Thoracic aorta (tissue), 2 donors: Measurements from ENCODE around the gene IL31. TPM values are rescaled to one million over a fixed set of nuclear protein-coding genes. Genes with fewer than 3 reads are reported as not detected.

Source experiments
- ATAC-seq: fragments of 150-250 bp; one replicate; pipeline ENCODE4 v1.8.0; 2017; ENCODE audit warnings: low read depth; ENCODE audit not compliant: insufficient number of reproducible peaks, low FRiP score
- DNase-seq: peaks from one replicate; pipeline ENCODE4 v3.0.0-alpha.2; 2020; ENCODE audit warnings: low spot score
- H3K27ac ChIP-seq, 2 donors: fragments of 200-600 bp; sonication (generic); 1 replicate in 1 of 2; 2 replicates in 1 of 2; pipeline ENCODE4 v1.5.1; 2016; ENCODE audit warnings: mild to moderate bottlenecking in 2 of 2, moderate library complexity in 2 of 2
- H3K27me3 ChIP-seq: fragments of 200-600 bp; sonication (generic); replicated peaks from 2 replicates; pipeline ENCODE4 v1.6.0; 2016; ENCODE audit warnings: mild to moderate bottlenecking; ENCODE audit not compliant: insufficient read depth
- H3K36me3 ChIP-seq: fragments of 200-600 bp; sonication (generic); one replicate; pipeline ENCODE4 v1.5.1; 2016
- H3K4me1 ChIP-seq, 2 donors: fragments of 200-600 bp; sonication (generic); 1 replicate in 1 of 2; 2 replicates in 1 of 2; pipeline versions ENCODE4 v1.5.1 to v1.6.0; 2016; ENCODE audit warnings: low read depth in 2 of 2, mild to moderate bottlenecking in 1 of 2; ENCODE audit not compliant: control insufficient read depth in 1 of 2
- H3K4me3 ChIP-seq: fragments of 200-600 bp; sonication (generic); 2 replicates; pipeline ENCODE4 v1.5.1; 2016; ENCODE audit warnings: mild to moderate bottlenecking
- H3K9me3 ChIP-seq: fragments of 200-600 bp; sonication (generic); 2 replicates; pipeline ENCODE4 v1.5.1; 2016
- CTCF ChIP-seq: fragments of 200-600 bp; sonication (generic); IDR thresholded peaks from one replicate; pipeline ENCODE4 v1.5.1; 2019; ENCODE audit warnings: antibody characterized with exemption
- total RNA-seq, 2 donors: library from RNA; depleted of rRNA; stranded (reverse); fragments of >200 nt; gene quantifications; one replicate each; pipeline versions ENCODE4 v1.1.0 to v1.2.3, GENCODE V29; 2016

Gene IL31
- total RNA-seq, 2 donors from 2014 or later, result not detected

- no peak overlapping the region for H3K4me3 ChIP-seq
- ATAC-seq, result no peak
- no peaks in the 10 kb centered on the region for H3K9me3 ChIP-seq
- no peaks in the 10 kb centered on the region for H3K27me3 ChIP-seq
- peak; percentile 34 for TF ChIP-seq CTCF
- H3K27ac ChIP-seq, result no peak overlapping the region
- H3K4me1 ChIP-seq, result no peaks in the 10 kb centered on the region
- no peaks in the 10 kb centered on the region for H3K36me3 ChIP-seq
- DNase-seq, result no peak
Measured at GRCh38 chr12:122190842-122191668, 17.0 kb upstream of the IL31 start.

GRCh38 chr12:122189626-122190475 lies 15.8 kb upstream of the IL31 start:
- DNase-seq, result no peak
- no peak for TF ChIP-seq CTCF

GRCh38 chr12:122187466-122187865 lies 13.4 kb upstream of the IL31 start:
- H3K27me3 ChIP-seq, result peaks cover 3% of the 10 kb centered on the region
- no peaks in the 10 kb centered on the region for H3K9me3 ChIP-seq
- H3K4me3 ChIP-seq, result no peak overlapping the region
- ATAC-seq (no peak), DNase-seq (no peak)
- no peaks in the 10 kb centered on the region for H3K36me3 ChIP-seq
- H3K4me1 ChIP-seq, result peaks cover 5 to 8% of the 10 kb centered on the region in 2 donors
- TF ChIP-seq CTCF, result no peak
- no peak overlapping the region for H3K27ac ChIP-seq

More at GRCh38 chr12:122189626-122190475, 15.8 kb upstream of the IL31 start:
- Histone ChIP-seq H3K9me3 (no peaks in the 10 kb centered on the region), H3K27me3 (no peaks in the 10 kb centered on the region), H3K36me3 (no peaks in the 10 kb centered on the region), H3K4me1 (no peaks in the 10 kb centered on the region), H3K4me3 (no peak overlapping the region), H3K27ac (no peak overlapping the region)
- ATAC-seq, result no peak

GRCh38 chr12:122185494-122186082 lies 11.6 kb upstream of the IL31 start:
- Histone ChIP-seq H3K27ac (no peak overlapping the region), H3K36me3 (no peaks in the 10 kb centered on the region), H3K4me3 (no peak overlapping the region), H3K4me1 (peaks cover 5 to 8% of the 10 kb centered on the region in 2 donors), H3K9me3 (no peaks in the 10 kb centered on the region), H3K27me3 (peaks cover 3% of the 10 kb centered on the region)
- no peak for ATAC-seq
- DNase-seq, result no peak
- no peak for TF ChIP-seq CTCF

- Histone ChIP-seq H3K4me1 (peaks cover 5 to 8% of the 10 kb centered on the region in 2 donors), H3K36me3 (no peaks in the 10 kb centered on the region), H3K4me3 (no peak overlapping the region), H3K27ac (no peak overlapping the region), H3K27me3 (peaks cover 3% of the 10 kb centered on the region), H3K9me3 (no peaks in the 10 kb centered on the region)
- TF ChIP-seq CTCF, result no peak
- DNase-seq (no peak), ATAC-seq (no peak)
Measured at GRCh38 chr12:122185079-122185478, 11.1 kb upstream of the IL31 start.
